C4-2B (cell line): ENCODE data around the gene LDHAL6A.
A peak's percentile ranks its signal among the peaks of the same experiment; 100 is the strongest.

Experiments used
- H3K27ac ChIP-seq: fragments of 450-650 bp; 2 replicates; pipeline ENCODE4 v1.5.1; 2017
- CTCF ChIP-seq: fragments of 450-650 bp; conservative IDR thresholded peaks from 2 replicates; pipeline ENCODE4 v1.5.1; 2017; ENCODE audit warnings: mild to moderate bottlenecking
- ZFX ChIP-seq: fragments of 450-650 bp; IDR thresholded peaks from 2 replicates; pipeline ENCODE4 v1.6.1; 2017

Gene LDHAL6A

GRCh38 chr11:18524248-18524647, 68.6 kb downstream of the LDHAL6A start:
- TF ChIP-seq CTCF: no peak
- no peak overlapping the region for H3K27ac ChIP-seq

- H3K27ac ChIP-seq: peak overlapping the region; percentile 85
- TF ChIP-seq CTCF: no peak
- no peak for TF ChIP-seq ZFX
These were observed 70.5 kb downstream of the LDHAL6A start for GRCh38 chr11:18526130-18526520.

GRCh38 chr11:18526521-18527296, 71.1 kb downstream of the LDHAL6A start, which contains the start of gene TSG101:
TSG101 (minus strand) TSS chr11:18526942; CDS start chr11:18526816, 126 bp downstream.
- peak within 1 kb of the TSS; percentile 85 for H3K27ac ChIP-seq
- peak; percentile 84 for TF ChIP-seq ZFX
- no peak for TF ChIP-seq CTCF

- H3K27ac ChIP-seq: peak overlapping the region; percentile 85; the same call in 1 of the 2 replicates
- no peak for TF ChIP-seq CTCF
These were observed 71.9 kb downstream of the LDHAL6A start for GRCh38 chr11:18527512-18527911.
